ENCODE results near the gene RNF115. TPM values are rescaled to one million over a fixed set of nuclear protein-coding genes. Genes with fewer than 3 reads are reported as not detected.

The RNF115 gene
- polyA plus RNA-seq (2011; rRNA removed), result 30.0 and 32.9 TPM in 2 replicates
- 20.5 and 23.0 TPM in 2 replicates for polyA minus RNA-seq (2011; rRNA and poly(A)+ RNA removed)

DNA sequence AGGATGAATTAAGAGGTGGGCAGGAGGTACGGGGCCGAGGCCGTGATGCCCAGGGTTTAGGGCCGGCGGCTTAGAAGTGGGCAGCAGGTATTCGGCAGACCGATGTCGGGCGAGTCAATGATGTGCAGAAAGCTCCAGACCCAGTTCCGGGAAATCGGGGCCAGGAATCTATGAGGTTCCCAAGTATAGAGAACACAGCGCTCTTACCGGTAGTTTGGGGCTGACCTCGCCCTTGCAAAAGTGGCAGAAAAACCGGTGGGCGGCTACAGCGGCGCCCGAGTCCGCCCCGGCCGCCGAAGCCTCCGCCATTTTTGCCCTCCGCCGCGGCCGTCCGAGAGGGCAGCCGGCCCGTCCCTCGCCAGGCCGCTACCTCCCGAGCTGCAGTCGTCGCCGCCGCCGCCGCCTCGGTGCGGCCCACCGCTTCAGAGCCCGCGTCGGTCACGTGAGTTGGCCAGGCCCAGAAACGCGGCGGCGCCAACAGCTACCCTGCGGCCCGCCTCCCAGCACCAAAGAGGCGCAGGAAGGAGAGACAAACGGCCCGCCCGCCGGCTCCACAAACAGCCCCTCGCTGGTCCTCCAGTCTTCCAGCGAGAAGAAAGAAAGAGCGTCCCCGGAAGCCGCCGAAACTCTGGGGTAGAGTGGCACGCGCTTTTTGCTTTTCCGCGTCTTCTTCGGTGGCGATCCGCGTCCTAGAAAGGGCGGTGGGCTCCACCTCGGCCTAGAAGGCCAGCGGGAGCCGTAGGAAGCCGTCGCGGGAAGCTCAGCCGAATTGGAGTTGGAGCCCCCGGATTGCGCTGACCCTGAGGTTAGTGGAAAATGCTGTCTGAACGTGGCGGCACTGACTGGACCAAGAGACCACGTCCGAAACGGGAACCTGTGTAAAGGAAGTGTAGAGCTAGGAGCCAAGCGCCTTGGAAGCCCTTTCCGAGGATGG, at the start of gene RNF115, which contains the start of gene POLR3C:
Gene RNF115, minus strand, starts transcription at position 531 of the 934 bp plus-strand sequence. Its CDS starts 222 bp downstream, at position 309.
Gene POLR3C, plus strand, starts transcription at position 636 of the 934 bp plus-strand sequence. CDS start 1,577 bp downstream, outside the sequence.
- Histone ChIP-seq H3K27me3 (ENCODE audit: control insufficient read depth, insufficient read depth, low read length) (no peaks in the 10 kb centered on the region), H3K4me3 (ENCODE audit: low read depth, low read length) (peak within 1 kb of the TSS; percentile 67), H3K27ac (ENCODE audit: low read depth, low read length) (peak within 1 kb of the TSS; percentile 96), H3K9me3 (ENCODE audit: control insufficient read depth, insufficient read depth, low read length) (no peaks in the 10 kb centered on the region)
- peak; percentile 73 for DNase-seq (ENCODE audit: low read depth, low spot score)
- ChIA-PET CTCF (interaction anchor here (0.8 to 3.5 kb wide), 4 partner anchors 14 to 103 kb away, joined by 3 to 30 read pairs (median 6); partner anchors contain the start of gene NUDT17), POLR2A (interaction anchor here (0.7 to 1.7 kb wide), 7 partner anchors 20 to 85 kb away, joined by 3 to 8 read pairs (median 5); partner anchors contain the start of gene NUDT17)
- no peak for TF ChIP-seq CTCF (IDR thresholded peaks at IDR 0.05; ENCODE audit: low read depth, low read length)

DNA sequence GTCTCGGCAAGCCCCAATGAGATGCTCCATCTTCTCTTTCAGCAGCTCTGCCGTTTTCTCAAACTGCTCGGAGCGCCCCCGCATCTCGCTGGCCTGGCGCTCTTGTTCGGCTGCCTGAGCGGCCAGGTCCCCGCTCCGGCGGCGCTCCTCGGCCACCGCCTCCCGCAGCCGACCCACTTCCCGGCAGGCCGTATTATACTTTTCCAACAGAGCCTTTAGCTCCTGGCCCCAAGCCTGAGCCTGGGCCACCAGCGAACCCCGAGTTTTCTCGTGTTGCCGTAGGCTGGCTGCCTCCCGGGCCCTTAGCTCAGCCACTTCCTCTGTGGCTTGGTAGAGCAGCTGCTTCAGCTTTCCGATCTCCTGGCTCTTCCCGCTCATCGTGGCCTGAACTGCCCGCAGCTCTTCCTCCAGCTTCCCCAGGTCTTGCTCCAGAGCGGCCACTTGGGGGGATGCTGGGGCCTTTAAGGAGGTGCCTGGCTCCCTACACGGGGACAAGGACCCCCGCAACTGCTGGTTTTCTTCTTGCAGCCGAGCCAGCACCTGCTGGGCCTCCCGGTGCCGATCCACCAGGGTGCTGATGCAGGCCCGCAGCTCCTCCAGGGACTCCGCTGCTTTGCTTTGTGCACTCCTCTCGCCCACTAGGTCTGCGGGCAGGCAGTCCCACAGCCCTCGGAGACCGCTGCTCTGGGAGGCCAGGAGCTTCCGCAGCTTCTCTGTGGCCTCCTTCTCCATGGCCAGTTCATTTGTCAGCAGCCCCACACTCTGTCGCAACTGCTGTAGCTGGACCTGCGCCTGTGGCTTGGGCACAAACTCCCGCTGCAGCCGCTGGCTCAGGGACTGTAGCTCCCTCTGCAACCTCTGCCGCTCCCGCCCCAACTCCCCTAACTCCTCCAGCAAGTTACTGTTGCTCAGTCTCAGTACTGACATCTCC, 48.4 kb upstream of the RNF115 start:
- H3K27me3 ChIP-seq (ENCODE audit: control insufficient read depth, insufficient read depth, low read length), result peaks cover 8% of the 10 kb centered on the region
- peak overlapping the region; percentile 59 for H3K4me3 ChIP-seq (ENCODE audit: low read depth, low read length)
- H3K9me3 ChIP-seq (ENCODE audit: control insufficient read depth, insufficient read depth, low read length), result no peaks in the 10 kb centered on the region
- peak overlapping the region; percentile 77 for H3K27ac ChIP-seq (ENCODE audit: low read depth, low read length)
- no peak for TF ChIP-seq CTCF (IDR thresholded peaks at IDR 0.05; ENCODE audit: low read depth, low read length)
- POLR2A ChIA-PET, result interaction anchor here (0.5 to 2.4 kb wide), 7 partner anchors 13 to 96 kb away, joined by 3 to 38 read pairs (median 8); partner anchors contain the start of genes NUDT17, PIAS3 and RBM8A
- CTCF ChIA-PET, result interaction anchor here (0.6 to 3.4 kb wide), 12 partner anchors 8 to 135 kb away, joined by 3 to 21 read pairs (median 4); partner anchors contain the start of genes ITGA10, NUDT17 and PIAS3
- no peak for DNase-seq (ENCODE audit: low read depth, low spot score)

- no peaks in the 10 kb centered on the region for H3K27me3 ChIP-seq (ENCODE audit: control insufficient read depth, insufficient read depth, low read length)
- ChIA-PET POLR2A (interaction anchor here (2.2 kb wide), 1 partner anchor 9 kb away, joined by 6 read pairs; the partner anchor contains the start of gene PIAS3), CTCF (interaction anchor here (0.9 to 1.8 kb wide), 2 partner anchors 10 to 23 kb away, joined by 3 to 9 read pairs; no protein-coding TSS in a partner anchor)
- no peak for TF ChIP-seq CTCF (IDR thresholded peaks at IDR 0.05; ENCODE audit: low read depth, low read length)
- H3K4me3 ChIP-seq (ENCODE audit: low read depth, low read length), result no peak overlapping the region
- H3K27ac ChIP-seq (ENCODE audit: low read depth, low read length), result no peak overlapping the region
- DNase-seq (ENCODE audit: low read depth, low spot score), result no peak
- H3K9me3 ChIP-seq (ENCODE audit: control insufficient read depth, insufficient read depth, low read length), result no peaks in the 10 kb centered on the region
Observed at GRCh38 chr1:145868232-145868631, 44.3 kb upstream of the RNF115 start.

DNA sequence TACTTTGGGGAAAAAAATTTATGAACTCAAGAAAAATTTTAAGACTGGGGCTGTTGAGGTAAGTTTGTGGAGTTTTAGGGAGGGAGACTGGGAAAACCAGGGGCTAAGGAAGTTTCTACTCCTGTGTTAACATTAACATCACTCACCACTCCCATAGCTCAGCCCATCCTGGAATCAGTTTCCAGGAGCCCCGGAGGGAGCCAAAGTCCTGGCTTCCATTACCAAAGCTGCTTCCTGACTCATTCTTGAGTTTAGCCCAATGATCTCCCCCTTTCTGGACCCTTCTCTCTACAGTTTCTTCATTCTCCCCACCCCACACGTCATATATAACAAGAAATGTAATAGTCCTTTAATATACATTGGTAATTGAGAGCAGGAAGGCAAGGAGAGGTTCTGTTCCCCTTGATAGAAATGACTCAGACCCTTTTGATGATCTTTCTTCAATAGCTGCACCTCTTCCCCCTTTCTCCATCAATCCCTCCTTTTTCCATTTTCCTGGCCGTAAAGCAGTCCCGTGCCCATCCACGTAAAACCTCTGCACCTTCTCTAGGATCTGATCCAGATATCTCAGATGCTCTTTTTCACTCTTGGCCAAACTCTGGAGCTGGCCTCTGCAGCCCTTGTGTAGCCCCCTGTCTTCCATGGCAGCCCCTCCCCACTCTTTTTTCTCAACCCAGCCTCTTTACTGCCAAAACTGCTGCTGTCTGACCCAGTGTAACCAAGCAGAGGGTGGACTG, 39.6 kb upstream of the RNF115 start:
- H3K4me3 ChIP-seq (ENCODE audit: low read depth, low read length), result no peak overlapping the region
- H3K27ac ChIP-seq (ENCODE audit: low read depth, low read length), result no peak overlapping the region
- TF ChIP-seq CTCF (IDR thresholded peaks at IDR 0.05; ENCODE audit: low read depth, low read length), result no peak
- H3K9me3 ChIP-seq (ENCODE audit: control insufficient read depth, insufficient read depth, low read length), result no peaks in the 10 kb centered on the region; the same call in 1 of the 2 replicates
- no peaks in the 10 kb centered on the region for H3K27me3 ChIP-seq (ENCODE audit: control insufficient read depth, insufficient read depth, low read length)
- ChIA-PET POLR2A (no interaction called here), CTCF (interaction anchor here (1.0 to 3.0 kb wide), 4 partner anchors 16 to 29 kb away, joined by 3 to 14 read pairs (median 4); partner anchors contain the start of gene NUDT17)
- DNase-seq (ENCODE audit: low read depth, low spot score), result no peak
